ENCODE results near the gene CPAMD8. TPM values are rescaled to one million over a fixed set of nuclear protein-coding genes. Genes with fewer than 3 reads are reported as not detected.

CPAMD8 gene
- polyA plus RNA-seq, 1 donor, result 43.5 TPM

DNA sequence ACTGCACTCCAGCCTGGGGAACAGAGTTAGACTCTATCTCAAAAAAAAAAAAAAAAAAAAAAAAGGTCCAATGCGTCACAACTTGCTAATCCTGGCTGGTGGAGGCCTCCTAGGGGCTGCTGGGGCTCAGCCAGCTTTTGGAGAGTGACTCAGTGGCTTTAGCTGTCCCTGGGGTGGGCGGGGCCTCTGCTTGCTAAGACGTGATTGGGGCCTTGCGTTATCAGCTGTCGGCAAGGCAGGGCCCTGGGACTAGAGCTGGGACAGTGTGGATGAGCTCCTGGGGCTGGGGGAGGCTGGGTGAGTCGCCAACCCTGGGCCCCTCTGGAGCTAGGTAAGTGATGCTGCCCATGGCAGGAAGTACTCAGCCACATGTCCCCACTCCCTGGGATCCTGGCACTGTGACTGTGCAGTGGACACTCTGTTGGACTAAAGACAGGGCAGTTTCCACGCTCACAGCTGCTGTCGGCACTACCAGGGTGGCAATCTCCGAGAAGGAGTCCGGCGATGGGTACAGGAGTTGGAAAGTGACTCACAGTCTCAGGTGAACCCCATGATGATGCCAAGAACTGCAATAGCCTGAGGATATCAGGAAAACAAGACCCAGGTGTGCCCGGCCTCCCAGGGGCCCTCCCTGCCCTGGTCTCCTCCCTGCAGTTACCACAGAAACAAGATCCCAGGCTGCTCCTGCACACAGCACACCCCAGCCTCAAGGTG lies 105.6 kb downstream of the CPAMD8 start:
- no peak for DNase-seq

DNA sequence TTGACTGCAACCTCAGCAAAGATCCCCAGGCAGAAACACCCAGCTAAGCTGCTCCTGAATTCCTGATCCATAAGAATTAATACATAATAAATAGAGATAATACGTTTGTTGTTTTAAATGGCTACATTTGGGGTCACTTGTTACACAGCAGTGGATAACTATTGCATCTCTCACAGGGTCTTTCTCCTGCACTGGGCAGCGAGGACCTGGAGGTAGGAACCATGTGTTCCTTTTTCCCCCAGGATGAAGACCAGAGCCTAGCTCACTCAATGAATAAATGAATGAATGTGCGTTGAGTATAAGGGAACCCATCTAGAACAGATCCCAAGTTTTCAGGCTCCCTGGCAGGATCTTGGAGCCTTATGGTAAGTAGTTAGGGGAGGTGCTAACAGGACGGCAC lies 107.1 kb downstream of the CPAMD8 start:
- no peak for DNase-seq

DNA sequence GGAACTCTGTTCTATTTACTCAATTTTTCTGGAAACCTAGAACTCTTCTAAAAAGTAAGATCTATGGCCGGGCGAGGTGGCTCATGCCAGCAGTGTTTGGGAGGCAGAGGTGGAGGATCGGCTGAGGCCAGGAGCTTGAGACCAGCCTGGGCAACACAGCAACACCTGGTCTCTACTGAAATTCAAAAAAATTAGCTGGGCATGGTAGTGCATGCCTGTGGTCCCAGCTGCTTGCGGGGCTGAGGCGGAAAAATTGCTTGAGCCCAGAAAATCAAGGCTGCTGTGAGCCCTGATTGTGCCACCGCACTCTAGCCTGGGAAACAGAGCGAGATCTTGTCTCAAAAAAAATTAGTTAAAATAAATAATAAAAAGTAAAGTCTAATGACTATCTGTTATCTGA lies 109.2 kb downstream of the CPAMD8 start:
- no peak for DNase-seq

DNA sequence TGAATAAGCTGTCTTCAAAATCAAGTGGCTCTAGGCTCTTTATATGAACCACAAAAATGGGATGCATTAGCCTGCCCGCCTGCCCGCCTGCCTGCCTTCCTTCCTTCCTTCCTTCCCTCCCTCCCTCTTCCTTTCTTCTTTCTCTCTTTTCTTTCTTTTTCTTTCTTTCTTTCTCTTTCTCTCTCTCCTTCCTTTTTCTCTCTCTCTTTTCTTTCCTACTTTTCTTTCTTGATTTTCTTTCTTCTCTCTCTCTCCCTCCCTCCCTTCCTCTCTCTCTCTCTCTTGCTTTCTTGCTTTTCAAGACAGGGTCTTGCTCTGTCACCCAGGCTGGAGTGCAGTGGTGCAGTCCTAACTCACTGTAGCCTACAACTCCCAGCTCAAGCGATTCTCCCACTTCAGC lies 110.9 kb downstream of the CPAMD8 start:
- no peak for DNase-seq

DNA sequence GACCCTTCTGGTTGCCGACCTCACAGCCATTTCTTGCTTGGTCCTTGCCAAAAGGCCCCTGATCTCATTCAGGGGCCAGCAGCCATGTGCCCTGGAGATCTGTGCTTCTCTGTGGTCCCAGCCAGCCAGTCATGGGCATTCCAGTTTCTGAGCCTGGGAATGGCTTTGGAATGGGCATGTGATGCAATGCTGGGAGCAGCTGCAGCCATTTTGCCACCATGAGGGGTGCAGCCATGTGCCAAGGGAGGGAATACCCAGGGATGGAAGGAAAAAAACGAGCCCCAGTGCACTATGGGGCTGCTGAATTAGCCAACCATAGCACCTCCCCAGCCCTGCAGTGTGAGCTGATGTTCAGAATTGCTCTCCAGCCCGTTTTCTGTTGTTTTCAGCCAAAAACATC lies 111.5 kb downstream of the CPAMD8 start:
- no peak for DNase-seq

DNA sequence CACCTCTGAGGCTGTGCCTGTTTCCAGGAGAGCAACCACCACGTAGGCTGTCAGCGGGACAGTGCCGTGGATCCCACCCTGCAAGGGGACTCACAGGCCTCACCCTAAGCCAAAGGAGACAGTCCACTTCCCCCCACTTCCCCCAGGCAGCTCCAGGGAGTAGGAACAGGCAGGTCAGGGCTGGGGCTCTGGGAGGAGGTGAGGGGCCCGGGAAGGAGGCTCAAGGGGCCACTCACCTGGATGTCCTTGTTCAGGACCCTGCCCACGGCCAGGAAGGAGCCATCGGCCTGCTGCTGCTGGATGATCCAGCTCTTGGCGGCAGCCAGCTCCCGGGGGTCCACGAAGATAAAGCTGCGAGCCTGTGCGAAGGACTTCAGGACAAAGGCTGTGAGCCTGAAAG lies 112.2 kb downstream of the CPAMD8 start:
- no peak for DNase-seq

DNA sequence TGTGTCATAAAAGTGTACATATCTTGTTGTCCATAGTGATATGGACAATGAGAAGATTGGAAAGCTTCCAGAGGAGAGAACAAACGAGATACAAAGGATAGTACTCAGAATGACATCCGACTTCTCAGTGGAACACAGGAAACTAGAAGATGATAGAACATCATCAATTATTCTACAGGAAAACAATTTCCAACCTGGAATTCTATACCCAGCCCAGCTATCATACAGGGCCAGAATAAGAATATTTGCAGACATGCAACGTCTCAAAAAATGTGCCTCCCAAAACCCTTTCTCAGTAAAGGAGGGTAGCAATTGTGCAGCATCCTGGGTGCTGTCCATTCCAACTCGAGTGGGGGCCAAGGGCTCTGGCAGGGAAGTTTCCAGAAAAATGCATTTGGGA lies 113.8 kb downstream of the CPAMD8 start:
- no peak for DNase-seq

DNA sequence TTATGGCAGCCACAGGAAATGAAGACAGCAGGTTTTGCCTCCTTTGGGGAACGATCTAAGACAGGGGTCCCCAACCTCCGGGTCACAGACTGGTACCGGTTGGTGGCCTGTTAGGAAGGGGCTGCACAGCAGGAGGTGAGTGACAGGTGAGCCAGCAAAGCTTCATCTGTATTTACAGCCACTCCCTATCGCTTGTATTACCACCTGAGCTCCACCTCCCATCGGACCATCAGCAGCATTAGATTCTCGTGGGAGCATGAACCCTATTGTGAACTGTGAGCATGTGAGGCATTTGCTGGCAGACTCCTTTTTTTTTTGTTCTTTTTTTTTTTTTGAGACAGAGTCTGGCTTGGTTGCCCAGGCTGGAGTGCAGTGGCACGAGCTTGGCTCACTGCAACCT lies 115.6 kb downstream of the CPAMD8 start:
- no peak for DNase-seq

DNA sequence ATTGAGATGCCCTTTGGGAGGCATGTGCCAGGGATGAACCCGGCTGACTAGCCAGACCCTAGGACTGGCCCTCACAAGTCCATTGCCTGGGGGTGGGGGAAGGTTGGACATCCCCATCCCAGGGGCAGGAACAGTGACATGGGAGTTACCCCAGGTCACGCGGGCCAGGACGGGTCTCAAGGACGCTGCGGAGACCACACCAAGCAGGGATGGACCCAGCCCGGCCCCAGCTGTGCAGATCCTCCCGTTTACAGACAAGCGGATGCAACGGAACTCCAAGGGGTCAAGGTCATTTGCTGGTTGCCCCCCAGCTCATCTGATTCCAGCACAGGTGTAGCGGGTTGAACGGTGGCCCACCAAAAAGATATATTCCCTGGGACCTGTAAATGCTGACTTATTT lies 117.9 kb downstream of the CPAMD8 start:
- no peak for DNase-seq

DNA sequence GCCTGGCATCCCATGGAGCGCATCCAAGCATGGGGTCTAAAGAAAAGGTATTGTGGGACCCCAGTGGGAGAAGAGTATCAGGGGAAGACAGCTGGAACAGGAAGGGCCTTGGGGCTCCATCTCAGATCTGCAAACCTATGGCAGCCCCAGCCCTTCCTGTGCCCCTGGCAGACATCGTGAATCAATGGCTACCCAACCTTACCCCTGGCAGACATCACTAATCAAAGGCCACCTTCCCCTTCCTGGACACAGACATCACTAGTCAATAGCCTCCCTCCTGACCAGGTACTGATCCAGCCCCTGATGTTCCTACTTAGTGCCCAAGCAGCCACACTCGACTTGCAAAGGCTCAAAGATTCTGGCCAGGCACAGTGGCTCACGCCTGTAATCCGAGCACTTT lies 122.0 kb downstream of the CPAMD8 start:
- no peak for DNase-seq

DNA sequence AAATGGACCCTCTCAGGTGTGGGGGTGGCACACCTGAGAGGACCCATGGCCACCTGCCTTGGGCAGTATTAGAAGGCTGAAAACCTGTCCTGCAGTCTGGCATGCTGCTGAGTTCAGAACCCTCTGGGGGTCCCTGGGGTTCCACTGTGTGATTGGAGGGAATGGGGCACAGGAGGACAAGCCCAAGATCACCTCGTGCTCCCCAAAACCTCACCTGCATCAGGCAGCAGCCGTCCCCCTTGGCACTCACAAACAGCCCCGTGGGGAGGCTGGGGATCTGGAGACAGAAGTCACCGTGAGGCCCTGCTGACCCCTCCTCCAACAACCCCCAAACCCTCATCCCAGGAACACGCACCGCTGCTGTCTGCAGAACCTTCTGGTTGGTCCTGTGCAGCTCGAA lies 123.3 kb downstream of the CPAMD8 start:
- DNase-seq, result no peak

DNA sequence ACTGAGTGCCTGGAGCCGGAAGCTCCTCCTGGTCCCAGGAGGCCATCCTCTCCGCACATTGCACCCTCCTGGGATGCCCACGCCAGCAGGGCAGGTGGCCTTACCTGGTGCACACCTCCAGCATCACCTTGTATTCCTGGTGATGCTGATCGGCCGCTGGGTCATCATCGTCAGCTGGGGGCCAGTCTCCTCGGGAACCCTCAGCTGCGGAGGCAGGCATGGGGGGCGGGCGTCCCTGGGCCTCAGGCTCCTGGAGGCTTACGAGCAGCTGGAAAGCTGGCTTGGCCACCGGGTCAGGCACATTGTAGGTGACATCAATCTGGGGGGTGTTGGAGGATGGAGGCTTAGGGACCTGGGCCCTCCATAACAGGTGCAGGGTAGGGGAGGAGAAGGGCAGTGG lies 124.1 kb downstream of the CPAMD8 start:
- no peak for DNase-seq

DNA sequence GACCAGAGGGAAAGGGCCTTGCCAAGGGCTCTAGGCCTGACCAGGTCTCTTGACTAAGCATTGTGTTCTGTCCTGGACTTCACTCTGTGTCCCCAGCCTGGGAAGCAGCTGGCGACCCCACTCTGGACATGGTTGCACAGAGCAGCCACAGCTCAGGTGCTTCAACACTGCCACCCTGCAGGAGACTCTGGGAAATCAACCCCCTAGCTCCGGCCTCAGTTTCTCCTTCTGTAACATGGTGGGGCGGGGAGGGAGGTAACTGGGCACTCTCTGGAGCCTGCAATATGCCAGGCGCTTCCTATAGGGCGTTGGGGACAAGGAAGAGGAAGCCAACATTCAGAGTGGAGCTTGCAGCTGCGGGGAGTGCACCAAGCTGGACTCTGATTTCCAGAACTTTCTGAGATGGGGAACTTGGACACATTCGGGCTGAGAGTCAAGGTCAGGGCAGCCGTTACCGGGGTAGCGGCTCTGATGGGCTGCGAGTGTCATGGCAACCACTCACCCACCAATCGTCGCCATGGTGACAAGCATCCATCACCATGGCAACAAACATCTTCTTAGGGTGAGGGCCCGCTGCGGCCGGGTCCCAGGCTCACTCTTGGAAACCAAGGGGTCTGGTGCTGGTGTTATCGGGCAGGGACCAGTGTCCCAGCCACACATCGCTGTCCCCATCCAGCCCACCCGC lies 125.0 kb downstream of the CPAMD8 start:
- no peak for DNase-seq

DNA sequence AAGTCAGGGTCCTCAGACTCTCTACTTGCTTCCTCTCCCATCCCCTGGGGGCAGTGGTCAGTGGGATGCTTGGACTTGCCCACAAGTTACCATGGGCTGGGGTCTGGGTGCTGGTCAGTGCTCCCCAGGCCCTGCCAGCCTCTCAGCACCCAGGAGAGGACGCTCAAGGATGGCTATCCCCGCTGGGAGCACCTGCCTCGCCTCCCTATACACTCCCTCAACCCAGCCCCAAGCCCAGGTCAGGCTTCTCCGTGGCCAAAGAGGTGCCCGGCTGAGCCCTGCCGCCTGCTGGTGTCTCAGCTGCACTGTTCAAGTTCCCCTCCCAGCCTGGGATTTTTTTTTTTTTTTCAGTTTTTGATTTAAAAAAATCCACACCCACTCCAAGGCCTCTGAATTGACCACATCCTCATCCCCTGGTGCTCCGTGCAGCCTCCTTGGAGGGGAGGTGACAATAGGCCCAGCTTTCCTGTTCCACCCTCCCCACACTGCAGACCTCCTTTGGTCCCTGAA lies 127.0 kb downstream of the CPAMD8 start:
- no peak for DNase-seq

DNA sequence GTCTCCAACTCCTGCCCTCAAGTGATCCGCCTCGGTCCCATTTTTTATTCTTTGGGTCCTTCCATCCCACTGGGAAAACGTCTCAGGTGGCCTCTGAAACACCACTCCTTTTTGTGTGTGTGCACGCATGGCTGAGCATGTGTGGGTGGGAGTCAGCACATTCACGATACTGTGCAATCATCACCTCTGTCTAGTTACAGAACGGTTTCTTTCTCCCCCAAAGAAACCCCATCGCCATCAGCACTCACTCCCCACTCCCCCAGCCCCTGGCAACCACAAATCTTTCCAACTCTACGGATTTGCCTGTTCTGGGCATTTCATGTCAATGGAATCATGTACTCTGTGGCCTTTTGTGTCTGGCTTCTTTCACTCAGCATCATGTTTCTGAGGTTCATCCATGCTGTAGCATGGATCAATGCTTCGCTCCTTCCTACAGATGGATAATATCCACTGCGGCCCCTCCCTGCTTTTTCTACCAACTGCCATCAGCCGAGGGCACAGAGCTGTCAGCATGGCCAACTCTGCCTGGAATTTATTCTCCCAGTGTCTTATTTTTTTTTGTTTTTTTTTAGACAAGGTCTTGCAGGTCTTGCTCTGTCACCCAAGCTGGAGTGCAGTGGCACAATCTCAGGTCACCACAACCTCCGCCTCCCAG lies 128.1 kb downstream of the CPAMD8 start:
- peak; percentile 64 for DNase-seq

DNA sequence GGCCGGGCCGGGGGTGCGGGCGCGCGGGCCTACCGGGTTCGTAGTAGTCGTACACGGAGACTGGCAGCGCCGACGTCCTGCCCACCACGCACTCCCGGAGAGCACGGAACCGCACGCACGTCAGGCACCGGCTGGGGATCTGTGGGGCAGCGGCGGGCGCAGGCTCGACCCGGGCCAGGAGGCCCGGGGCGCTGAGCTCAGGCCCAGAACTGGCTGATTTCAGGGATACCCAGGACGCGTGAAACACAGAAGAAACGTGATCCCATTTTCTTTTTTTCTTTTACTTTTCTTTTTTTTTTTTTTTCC lies 128.8 kb downstream of the CPAMD8 start:
- no peak for DNase-seq

DNA sequence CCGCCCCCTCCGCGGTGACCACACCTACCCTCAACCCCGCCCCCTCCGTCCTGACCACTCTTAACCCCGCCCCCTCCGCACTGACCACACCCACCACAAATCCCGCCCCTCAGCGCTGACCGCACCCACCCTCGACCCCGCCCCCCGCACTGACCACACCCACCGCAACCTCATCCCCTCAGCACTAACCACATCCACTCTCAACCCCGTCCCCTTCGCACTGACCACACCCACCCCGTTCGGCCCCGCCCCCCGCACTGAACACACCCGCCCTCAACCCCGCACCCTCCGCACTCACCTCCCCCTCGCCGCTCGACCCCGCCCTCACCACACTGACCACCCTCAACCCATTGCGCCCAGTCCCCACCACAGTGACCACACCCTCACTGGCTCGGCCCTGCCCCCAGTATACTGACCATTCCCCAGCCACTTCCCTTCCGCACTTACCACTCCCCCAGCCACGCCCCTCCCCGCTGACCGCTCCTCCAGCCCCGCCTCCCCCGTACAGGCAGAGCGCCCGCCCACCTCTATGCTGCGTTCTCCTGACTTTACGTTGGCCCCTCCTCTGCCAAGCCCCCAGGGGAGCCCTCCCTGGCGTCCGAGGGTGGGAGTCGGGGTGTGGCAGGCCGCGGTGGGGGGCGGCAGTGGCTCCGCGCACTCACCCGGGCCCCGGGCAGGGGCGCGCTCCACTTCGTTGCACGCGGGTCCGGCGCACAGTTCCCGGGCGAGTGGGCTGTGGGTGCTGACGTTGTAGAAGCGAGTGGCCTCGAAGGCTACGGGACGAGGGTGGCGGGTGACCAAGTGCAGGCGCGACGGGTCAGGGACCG lies 129.4 kb downstream of the CPAMD8 start:
- DNase-seq, result peak; percentile 91

DNA sequence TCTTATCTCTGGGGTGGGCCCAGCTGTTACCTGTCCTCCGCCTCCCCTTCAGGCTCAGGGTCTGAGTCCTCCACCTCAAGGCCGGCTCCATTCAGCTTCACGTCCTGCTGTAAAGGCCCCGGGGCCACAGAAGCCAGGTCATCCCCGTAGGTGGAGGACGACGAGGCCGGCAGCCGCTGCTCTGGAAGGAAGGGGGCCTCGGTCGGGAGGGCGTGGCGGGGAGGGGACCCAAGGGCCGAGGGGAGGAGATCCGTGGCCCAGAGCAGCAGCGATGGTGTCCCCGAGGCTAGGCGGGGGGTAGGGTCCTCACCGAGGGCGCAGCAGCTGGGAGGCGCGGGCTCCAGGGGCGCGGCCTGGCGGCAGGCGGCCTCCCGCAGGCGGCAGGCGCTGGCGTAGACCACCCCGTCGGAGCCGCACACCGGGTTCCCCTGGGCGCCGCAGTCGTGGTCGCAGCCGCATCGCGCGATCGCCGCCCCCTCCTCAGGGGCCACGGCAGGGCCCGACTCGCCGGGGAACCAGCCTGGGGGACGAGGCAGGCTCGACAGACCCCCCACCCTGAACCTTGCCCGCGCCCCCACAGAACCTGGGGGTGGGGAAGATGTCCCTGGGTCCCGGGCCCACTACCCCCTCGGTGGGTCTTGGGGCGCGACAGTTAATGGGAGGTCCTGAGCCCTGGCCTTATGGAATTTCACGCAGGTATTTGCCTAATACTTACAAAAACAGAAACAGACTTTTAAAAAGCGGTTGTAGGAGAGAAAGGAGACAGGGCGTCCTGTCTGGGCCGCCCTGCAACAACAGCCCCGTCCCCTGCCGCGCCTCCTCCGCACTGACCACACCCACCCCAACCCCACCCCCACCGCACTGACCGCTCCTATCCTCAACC lies 130.2 kb downstream of the CPAMD8 start:
- DNase-seq, result no peak

DNA sequence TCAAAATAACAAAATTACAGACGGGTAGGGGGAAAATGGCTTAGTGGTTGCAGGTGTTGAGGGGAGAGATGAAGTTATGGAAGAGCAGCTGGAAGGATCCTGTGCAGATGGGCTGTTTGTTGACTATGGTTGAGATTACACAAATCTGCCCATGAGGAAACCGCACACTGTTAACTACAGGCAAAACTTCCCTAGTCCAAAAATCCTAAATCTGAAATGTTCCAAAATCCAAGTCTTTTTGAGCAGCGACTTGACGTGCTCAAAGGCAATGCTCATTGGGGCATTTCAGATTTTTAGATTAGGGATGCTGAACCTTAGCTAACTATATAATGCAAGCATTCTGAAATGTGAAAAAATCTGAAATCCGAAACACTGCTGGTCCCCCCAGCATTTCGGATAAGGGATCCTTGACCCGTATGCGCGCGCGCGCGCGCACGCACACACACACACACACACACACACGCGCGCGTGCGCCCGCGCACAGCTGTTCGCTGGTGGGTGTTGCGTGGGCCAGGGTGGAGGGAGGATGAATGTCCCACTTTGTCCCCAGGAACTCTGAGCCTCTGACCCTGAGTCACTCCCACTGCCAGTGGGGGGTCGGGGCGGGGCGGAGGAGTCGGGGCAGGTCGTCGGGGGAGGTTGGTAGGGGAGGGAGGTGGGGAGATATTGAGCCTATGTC lies 131.0 kb downstream of the CPAMD8 start:
- no peak for DNase-seq

DNA sequence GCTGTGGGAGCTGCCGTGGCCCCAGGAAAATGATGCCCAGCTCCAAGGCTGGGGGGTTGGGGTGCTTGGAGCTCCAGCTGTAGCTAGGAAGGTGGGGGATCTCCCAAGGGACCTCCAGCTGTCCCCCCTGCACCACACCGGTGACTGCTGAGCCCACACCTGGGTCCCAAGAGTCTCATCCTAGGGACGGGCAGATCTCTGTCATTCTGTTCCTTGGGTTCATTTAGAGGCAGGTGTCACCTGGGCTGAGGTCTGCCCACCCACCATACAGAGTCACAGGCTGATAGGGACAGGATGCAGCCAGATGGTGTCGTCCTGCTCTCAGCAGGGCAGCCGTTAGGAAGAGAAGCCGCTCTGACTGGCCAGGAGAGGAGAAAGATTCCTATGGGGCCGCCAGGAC lies 132.5 kb downstream of the CPAMD8 start:
- no peak for DNase-seq

DNA sequence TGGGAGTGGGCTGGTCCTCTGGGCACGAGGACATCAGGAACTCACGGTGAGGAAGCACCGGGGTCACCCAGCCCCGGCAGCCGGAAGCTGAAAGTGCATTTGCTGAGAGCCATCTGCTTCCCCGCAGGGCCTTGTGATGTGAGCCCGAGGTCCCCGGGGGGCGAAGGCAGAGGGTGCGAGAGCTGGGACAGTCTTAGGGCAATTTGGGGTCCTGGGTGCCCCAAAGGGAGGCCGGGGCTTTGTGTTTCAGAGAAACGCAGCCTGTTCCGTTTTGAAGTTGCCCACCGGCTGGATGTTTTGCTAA lies 133.0 kb downstream of the CPAMD8 start:
- no peak for DNase-seq
